Naive thymus-derived CD8-positive, alpha-beta T cell (primary cell): ENCODE results near the gene LITAFD. TPM values are rescaled to one million over a fixed set of nuclear protein-coding genes. Genes with fewer than 3 reads are reported as not detected.

Source experiments
- polyA plus RNA-seq, 3 donors: library from polyadenylated mRNA; unstranded; fragments of 300-500 nt; fragmentation: Illumina TruSeq; gene quantifications; one replicate each; pipeline ENCODE4 v1.2.3, GENCODE V29; 2021
- total RNA-seq, 8 experiments: library from RNA in 2 of 8; stranded (reverse) in 2 of 8; gene quantifications; one replicate each; pipeline ENCODE4 v1.2.3 and lab custom pipeline; 2021 to 2026

Gene LITAFD
- total and polyA plus RNA-seq, 5 experiments from 2014 or later, result not detected

Other genes with a start within 250 kb of the LITAFD start
- 1 to 10 TPM; 10.0 TPM for gene ABAT, start 207.7 kb upstream of the LITAFD start, total RNA-seq
- 1 to 10 TPM; 1.7 to 2.4 (median 1.7) TPM for gene ABAT, start 207.7 kb upstream of the LITAFD start, polyA plus RNA-seq
- 10 to 100 TPM; 12.0 to 12.5 TPM for gene TMEM186, start 84.7 kb upstream of the LITAFD start, total RNA-seq
- gene TMEM186, start 84.7 kb upstream of the LITAFD start, polyA plus RNA-seq, result 10 to 100 TPM; 10.3 to 15.8 (median 14.1) TPM
- 10 to 100 TPM; 35.2 to 41.9 TPM for gene PMM2, start 84.5 kb upstream of the LITAFD start, total RNA-seq
- gene PMM2, start 84.5 kb upstream of the LITAFD start, polyA plus RNA-seq, result 10 to 100 TPM; 21.4 to 26.0 (median 22.5) TPM
- 10 to 100 TPM; 59.6 to 61.2 TPM for gene CARHSP1, start 13.3 kb upstream of the LITAFD start, total RNA-seq
- gene CARHSP1, start 13.3 kb upstream of the LITAFD start, polyA plus RNA-seq, result 10 to 100 TPM; 40.0 to 51.9 (median 48.5) TPM
- 100 to 1,000 TPM; 201 to 207 TPM for gene USP7, start 81.6 kb downstream of the LITAFD start, total RNA-seq
- 1 to 10 TPM; 6.4 to 9.9 (median 9.2) TPM for gene USP7, start 81.6 kb downstream of the LITAFD start, polyA plus RNA-seq
- gene HAPSTR1, start 209.3 kb downstream of the LITAFD start, total RNA-seq, result 100 to 1,000 TPM in 1 of 2 experiments, 10 to 100 TPM in 1; 94.1 to 102 TPM
- gene HAPSTR1, start 209.3 kb downstream of the LITAFD start, polyA plus RNA-seq, result 10 to 100 TPM in 2 of 3 donors, 1 to 10 TPM in 1; 9.9 to 16.5 (median 10.6) TPM